ENCODE results near the gene PTEN.
"Not testable (repeated sequence)": the region's sequence is repeated elsewhere in the genome, so short reads cannot be mapped to it uniquely, and the experiment has no call there.

Gene PTEN

DNA sequence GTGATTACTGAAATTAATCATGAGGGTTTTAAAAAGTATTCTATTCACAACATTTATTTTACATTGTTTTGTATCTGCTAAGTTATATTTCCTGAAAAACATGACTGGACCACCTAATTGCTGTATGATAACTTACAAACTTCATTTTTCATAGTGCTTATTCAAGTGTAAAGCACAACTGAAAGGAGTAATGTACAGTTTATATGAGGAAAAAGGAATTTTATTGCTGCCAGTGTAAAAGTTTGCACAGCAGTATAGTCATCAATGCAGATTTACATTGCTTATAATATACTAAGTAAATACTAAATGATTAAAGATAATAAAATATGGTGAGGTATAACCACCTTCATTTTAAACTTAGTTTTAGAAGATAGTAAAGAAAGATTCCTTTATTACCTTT, 4.0 kb downstream of the PTEN start:
- peak overlapping the region; percentile 11 to 85 (median 76) for H3K4me3 ChIP-seq
- H3K27ac ChIP-seq, result peak overlapping the region in 13 of 21 experiments; percentile 7 to 99 (median 91)

- peak overlapping the region in 10 of 21 experiments; percentile 7 to 99 (median 36) for H3K27ac ChIP-seq
- H3K4me3 ChIP-seq, result peak overlapping the region in 6 of 7 experiments; percentile 16 to 82 (median 72)
Observed at GRCh38 chr10:87868277-87868676, 4.9 kb downstream of the PTEN start.

DNA sequence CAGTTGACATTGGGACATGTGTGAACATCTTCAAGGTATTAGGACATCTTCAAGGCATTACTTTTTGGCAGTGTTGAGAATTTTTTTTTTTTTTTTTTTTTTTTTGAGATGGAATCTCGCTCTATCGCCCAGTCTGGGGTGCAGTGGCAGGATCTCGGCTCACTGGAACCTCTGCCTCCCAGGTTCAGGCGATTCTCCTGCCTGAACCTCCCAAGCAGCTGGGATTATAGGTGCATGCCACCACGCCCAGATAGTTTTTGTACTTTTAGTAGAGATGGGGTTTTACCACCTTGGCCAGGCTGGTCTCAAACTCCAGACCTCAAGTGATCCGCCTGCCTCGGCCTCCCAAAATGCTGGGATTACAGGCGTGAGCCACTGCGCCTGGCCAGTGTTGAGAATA, 5.7 kb downstream of the PTEN start:
- peak overlapping the region in 3 of 21 experiments; percentile 1 to 56 (median 29) for H3K27ac ChIP-seq
- H3K4me3 ChIP-seq, result peak overlapping the region in 3 of 7 experiments; percentile 66 to 77 (median 76)

DNA sequence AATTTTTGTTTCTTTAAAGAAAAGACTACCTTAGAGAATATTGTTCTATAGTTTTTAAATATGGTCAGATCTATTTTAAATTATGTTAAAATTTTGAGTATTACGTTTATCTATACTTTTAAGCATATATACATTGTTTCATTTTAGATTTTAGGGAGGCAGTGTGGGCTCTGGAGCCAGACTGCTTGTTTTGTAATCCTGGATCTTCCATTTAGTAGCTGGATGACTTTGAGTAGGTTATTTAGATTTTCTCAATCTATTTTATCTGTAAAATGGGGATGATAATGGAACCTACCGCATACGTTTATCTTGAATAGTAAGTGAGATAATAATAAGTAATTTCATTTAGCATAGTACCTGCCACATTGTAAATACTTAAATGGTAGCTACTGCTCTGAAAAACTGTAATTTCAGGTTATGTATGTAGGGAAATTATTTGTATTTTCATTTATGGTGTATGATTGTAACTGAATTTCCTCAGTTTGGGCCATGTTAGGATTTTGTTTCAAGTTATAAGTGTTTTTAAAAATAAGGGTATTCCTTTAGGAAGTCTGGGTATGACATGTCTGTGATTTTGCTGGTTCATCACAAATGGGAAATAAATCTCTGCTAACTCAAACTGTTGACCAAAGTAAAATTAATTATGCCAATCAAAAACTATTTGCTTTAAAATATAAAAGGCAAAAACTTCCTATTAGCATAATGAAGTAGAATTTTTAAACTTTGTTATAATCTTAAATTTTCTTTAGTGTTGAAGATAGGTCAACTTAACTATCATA, 6.5 kb downstream of the PTEN start:
- H3K27ac ChIP-seq, result peak overlapping the region in 1 of 21 experiments; percentile 29

GRCh38 chr10:87872828-87873227, 9.4 kb downstream of the PTEN start:
- H3K4me3 ChIP-seq, result no peak overlapping the region
- H3K27ac ChIP-seq, result no peak overlapping the region

More for the DNA sequence above, 6.5 kb downstream of the PTEN start:
- H3K4me3 ChIP-seq, result no peak overlapping the region

DNA sequence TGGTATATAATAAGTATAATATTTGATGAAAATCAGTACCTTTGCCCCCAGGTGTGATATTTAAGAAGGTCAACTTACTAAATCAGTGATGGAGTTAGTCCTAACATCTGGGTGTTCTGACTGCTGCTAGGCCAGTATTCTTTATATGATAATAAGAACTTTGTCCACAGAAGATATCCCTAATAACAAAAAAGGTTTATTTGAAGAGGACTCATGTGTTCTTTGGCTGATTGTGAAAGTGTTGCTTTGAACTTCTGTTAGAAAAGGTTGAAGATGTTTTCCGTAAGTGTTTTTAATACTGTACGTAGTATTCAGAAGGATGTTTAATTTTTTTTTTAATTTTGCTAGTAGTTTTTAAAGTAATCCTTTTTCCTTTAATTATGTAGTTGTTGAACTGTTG, 10.2 kb downstream of the PTEN start:
- no peak overlapping the region for H3K4me3 ChIP-seq
- no peak overlapping the region for H3K27ac ChIP-seq

- no peak overlapping the region for H3K4me3 ChIP-seq
- H3K27ac ChIP-seq, result no peak overlapping the region
Observed at GRCh38 chr10:87875929-87876571, 12.6 kb downstream of the PTEN start.

- Histone ChIP-seq H3K27ac (no peak overlapping the region), H3K4me3 (no peak overlapping the region)
Observed at GRCh38 chr10:87878664-87879459, 15.4 kb downstream of the PTEN start.

GRCh38 chr10:87880336-87880735, 16.9 kb downstream of the PTEN start:
- Histone ChIP-seq H3K4me3 (no peak overlapping the region), H3K27ac (no peak overlapping the region)

DNA sequence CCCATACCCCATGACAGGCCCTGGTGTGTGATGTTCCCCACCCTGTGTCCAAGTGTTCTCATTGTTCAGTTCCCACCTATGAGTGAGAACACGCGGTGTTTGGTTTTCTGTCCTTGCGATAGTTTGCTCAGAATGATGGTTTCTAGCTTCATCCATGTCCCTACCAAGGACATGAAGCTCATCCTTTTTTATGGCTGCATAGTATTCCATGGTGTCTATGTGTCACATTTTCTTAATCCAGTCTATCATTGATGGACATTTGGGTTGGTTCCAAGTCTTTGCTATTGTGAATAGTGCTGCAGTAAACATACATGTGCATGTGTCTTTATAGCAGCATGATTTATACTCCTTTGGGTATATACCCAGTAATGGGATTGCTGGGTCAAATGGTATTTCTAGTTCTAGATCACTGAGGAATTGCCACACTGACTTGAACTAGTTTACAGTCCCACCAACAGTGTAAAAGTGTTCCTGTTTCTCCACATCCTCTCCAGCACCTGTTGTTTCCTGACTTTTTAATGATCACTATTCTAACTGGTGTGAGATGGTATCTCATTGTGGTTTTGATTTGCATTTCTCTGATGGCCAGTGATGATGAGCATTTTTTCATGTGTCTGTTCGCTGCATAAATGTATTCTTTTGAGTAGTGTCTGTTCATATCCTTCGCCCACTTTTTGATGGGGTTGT, 18.1 kb downstream of the PTEN start:
- not testable (repeated sequence) for H3K27ac ChIP-seq, H3K4me3 ChIP-seq

DNA sequence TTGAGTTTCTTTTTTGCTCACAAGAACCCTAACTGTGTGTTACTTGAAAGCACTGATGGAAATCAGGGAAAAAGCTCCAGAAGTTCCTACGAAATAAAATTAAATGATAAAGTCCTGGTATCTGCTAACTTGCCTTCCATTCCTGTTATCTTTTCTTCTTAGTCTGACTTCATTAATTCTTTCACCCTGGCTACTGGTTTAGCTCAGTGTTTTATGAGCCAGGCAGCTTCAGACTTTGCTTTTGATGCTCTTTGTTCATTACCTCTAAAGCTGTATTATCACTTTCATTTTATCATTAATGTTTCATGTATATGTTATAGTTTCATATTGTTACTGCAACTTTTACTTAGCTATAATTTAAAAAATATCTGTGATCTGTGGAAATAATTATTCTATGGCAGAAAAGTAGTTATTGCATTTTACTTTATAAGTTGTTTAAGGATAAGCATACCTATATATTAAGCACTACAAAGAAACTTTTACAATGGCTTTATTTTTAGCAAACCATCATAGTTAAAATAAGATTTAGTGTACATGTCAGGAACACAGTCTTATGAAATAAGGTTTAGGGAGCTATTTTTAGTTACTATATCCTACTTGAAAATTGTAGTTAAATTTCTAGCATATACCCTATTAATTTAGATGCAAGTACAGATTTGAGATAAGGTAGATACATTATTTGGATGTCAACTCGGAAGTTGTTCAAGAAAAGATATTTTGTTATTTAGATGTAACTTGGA, 19.3 kb downstream of the PTEN start:
- H3K4me3 ChIP-seq, result no peak overlapping the region
- no peak overlapping the region for H3K27ac ChIP-seq

DNA sequence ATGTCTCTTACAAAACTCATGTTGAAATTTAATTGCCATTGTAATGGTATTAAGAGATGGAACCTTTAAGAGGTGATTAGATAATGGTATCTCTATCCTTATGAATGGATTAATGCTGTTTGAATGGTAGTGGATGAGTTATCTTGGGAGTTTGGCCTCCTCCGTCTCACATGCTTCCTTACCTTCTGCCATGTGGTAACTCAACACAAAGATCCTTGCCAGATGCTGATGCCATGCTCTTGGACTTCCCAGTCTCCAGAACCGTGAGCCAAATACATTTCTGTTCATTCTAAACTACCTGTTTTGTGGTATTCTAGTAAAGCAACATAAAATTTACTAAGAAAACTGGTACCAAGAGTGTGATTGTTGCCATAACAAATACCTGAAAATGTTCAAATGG, 23.2 kb downstream of the PTEN start:
- Histone ChIP-seq H3K27ac (no peak overlapping the region), H3K4me3 (no peak overlapping the region)

- Histone ChIP-seq H3K27ac (no peak overlapping the region), H3K4me3 (no peak overlapping the region)
Observed at GRCh38 chr10:87887146-87887545, 23.7 kb downstream of the PTEN start.

GRCh38 chr10:87887548-87888289, 24.3 kb downstream of the PTEN start:
- Histone ChIP-seq H3K27ac (no peak overlapping the region), H3K4me3 (no peak overlapping the region)

- Histone ChIP-seq H3K27ac (no peak overlapping the region), H3K4me3 (no peak overlapping the region)
Observed at GRCh38 chr10:87895430-87895829, 32.0 kb downstream of the PTEN start.

GRCh38 chr10:87896216-87896615, 32.8 kb downstream of the PTEN start:
- Histone ChIP-seq H3K27ac (no peak overlapping the region), H3K4me3 (no peak overlapping the region)

GRCh38 chr10:87897957-87898356, 34.5 kb downstream of the PTEN start:
- not testable (repeated sequence) for H3K27ac ChIP-seq, H3K4me3 ChIP-seq

GRCh38 chr10:87903396-87903795, 40.0 kb downstream of the PTEN start:
- H3K4me3 ChIP-seq, H3K27ac ChIP-seq: not testable (repeated sequence)
